IMR-90 (cell line): ENCODE measurements around the gene MYT1. TPM values are rescaled to one million over a fixed set of nuclear protein-coding genes. Genes with fewer than 3 reads are reported as not detected.

ENCODE experiments used
- ATAC-seq: fragments of 200-7000 bp; cut with Tn5 transposase; 2 replicates; pipeline ENCODE4 v1.9.1; 2020; ENCODE audit warnings: low read depth, mild to moderate bottlenecking, moderate library complexity
- BruUV-seq: library from RNA; stranded (reverse); fragments of 400-500 nt; replicated peaks from 2 replicates; lab custom pipeline; 2021; lab: Mats Ljungman, UMichigan
- CTCF ChIA-PET: fragments of 300-600 bp; formaldehyde crosslinking; extraction: SDS; loops from one replicate; lab custom pipeline; 2021; ENCODE audit warnings: antibody characterized with exemption; lab: Yijun Ruan, JAX
- POLR2A ChIA-PET: fragments of 300-600 bp; sonication (Branson Sonifier 250); formaldehyde crosslinking; loops from one replicate; lab custom pipeline; 2022; ENCODE audit warnings: antibody characterized with exemption; ENCODE audit not compliant: unreplicated experiment; lab: Charles Lee
- DNase-seq: peaks from one replicate; pipeline ENCODE4 v3.0.0; 2013
- H2AFZ ChIP-seq: replicated peaks from 2 replicates; pipeline ENCODE3; 2013; ENCODE audit warnings: low read length, mild to moderate bottlenecking; ENCODE audit not compliant: poor library complexity
- H2AK5ac ChIP-seq: 2 replicates; pipeline ENCODE4 v1.6.1; 2013; ENCODE audit warnings: low read depth, low read length, inconsistent platforms
- H2AK9ac ChIP-seq: replicated peaks from 2 replicates; pipeline ENCODE3; 2013; ENCODE audit warnings: mild to moderate bottlenecking, low read depth, low read length, moderate library complexity; ENCODE audit not compliant: poor library complexity
- H2BK120ac ChIP-seq: 2 replicates; pipeline ENCODE4 v1.6.1; 2013; ENCODE audit warnings: low read depth, low read length, inconsistent platforms
- H2BK15ac ChIP-seq: 3 replicates; pipeline ENCODE4 v1.6.1; 2013; ENCODE audit warnings: low read depth, low read length, inconsistent platforms
- H2BK20ac ChIP-seq: 2 replicates; pipeline ENCODE4 v1.6.1; 2013; ENCODE audit warnings: low read depth, mild to moderate bottlenecking, inconsistent platforms, low read length, moderate library complexity
- H2BK5ac ChIP-seq: 2 replicates; pipeline ENCODE4 v1.6.1; 2013; ENCODE audit warnings: mild to moderate bottlenecking, low read depth, low read length, inconsistent platforms; ENCODE audit not compliant: poor library complexity, severe bottlenecking
- H3K14ac ChIP-seq: replicated peaks from 2 replicates; pipeline ENCODE4 v1.6.1; 2013; ENCODE audit warnings: low read depth, low read length, inconsistent platforms
- H3K18ac ChIP-seq: 2 replicates; pipeline ENCODE4 v1.6.1; 2013; ENCODE audit warnings: low read depth, low read length, control low read depth
- H3K23ac ChIP-seq: 2 replicates; pipeline ENCODE4 v1.6.1; 2013; ENCODE audit warnings: low read depth, low read length, inconsistent platforms
- H3K27ac ChIP-seq: 2 replicates; pipeline ENCODE4 v1.5.1; 2013; ENCODE audit warnings: mild to moderate bottlenecking, control low read depth, low read length; ENCODE audit not compliant: insufficient read depth
- H3K27me3 ChIP-seq: 2 replicates; pipeline ENCODE4 v1.6.1; 2013; ENCODE audit warnings: low read length; ENCODE audit not compliant: control insufficient read depth, insufficient read depth
- H3K36me3 ChIP-seq: 2 replicates; pipeline ENCODE4 v1.6.1; 2013; ENCODE audit warnings: low read length, mixed read lengths; ENCODE audit not compliant: control insufficient read depth, insufficient read depth
- H3K4ac ChIP-seq: 2 replicates; pipeline ENCODE4 v1.6.1; 2013; ENCODE audit warnings: low read depth, low read length, inconsistent platforms
- H3K4me1 ChIP-seq: 2 replicates; pipeline ENCODE4 v1.6.1; 2013; ENCODE audit warnings: low read length, mixed read lengths; ENCODE audit not compliant: control insufficient read depth, insufficient read depth
- H3K4me2 ChIP-seq: 2 replicates; pipeline ENCODE4 v1.6.1; 2013; ENCODE audit warnings: low read depth, mild to moderate bottlenecking, control low read depth, low read length, moderate library complexity
- H3K4me3 ChIP-seq: 2 replicates; pipeline ENCODE4 v1.5.1; 2013; ENCODE audit warnings: low read depth, mild to moderate bottlenecking, control low read depth, low read length, moderate library complexity; ENCODE audit not compliant: insufficient read depth
- H3K56ac ChIP-seq: 2 replicates; pipeline ENCODE4 v1.6.1; 2013; ENCODE audit warnings: low read length, inconsistent platforms; ENCODE audit not compliant: insufficient read depth; ENCODE audit errors: extremely low read depth
- H3K79me1 ChIP-seq, 2 experiments: 2 replicates each; pipeline ENCODE4 v1.6.1; 2013; ENCODE audit warnings: low read length in 2 of 2, inconsistent platforms in 1 of 2, low read depth in 1 of 2
- H3K9ac ChIP-seq: 2 replicates; pipeline ENCODE4 v1.6.1; 2013; ENCODE audit warnings: low read depth, low read length, control low read depth
- H3K9me1 ChIP-seq: 2 replicates; pipeline ENCODE4 v1.6.1; 2013; ENCODE audit warnings: low read length, inconsistent platforms; ENCODE audit not compliant: insufficient read depth
- H3K9me3 ChIP-seq: 2 replicates; pipeline ENCODE4 v1.6.1; 2013; ENCODE audit warnings: low read length; ENCODE audit not compliant: control insufficient read depth, insufficient read depth
- H4K20me1 ChIP-seq: 2 replicates; pipeline ENCODE4 v1.6.1; 2013; ENCODE audit warnings: low read length, inconsistent platforms; ENCODE audit not compliant: insufficient read depth
- H4K5ac ChIP-seq: 2 replicates; pipeline ENCODE4 v1.6.1; 2013; ENCODE audit warnings: mild to moderate bottlenecking, low read depth, low read length, control low read depth
- H4K8ac ChIP-seq, 2 experiments: 2 replicates each; pipeline ENCODE4 v1.6.1; 2013; ENCODE audit warnings: low read depth in 2 of 2, low read length in 2 of 2, control low read depth in 1 of 2, inconsistent platforms in 1 of 2
- H4K91ac ChIP-seq: 2 replicates; pipeline ENCODE4 v1.6.1; 2013; ENCODE audit warnings: low read depth, low read length, inconsistent platforms; ENCODE audit not compliant: insufficient read depth
- BHLHE40 ChIP-seq: fragments of 150-350 bp; IDR thresholded peaks from 2 replicates; pipeline ENCODE4 v1.6.1; 2016; ENCODE audit warnings: mild to moderate bottlenecking, low read depth, low read length
- FOS ChIP-seq: fragments of 150-350 bp; IDR thresholded peaks from 2 replicates; pipeline ENCODE4 v1.6.1; 2016; ENCODE audit warnings: low read depth, low read length
- NFE2L2 ChIP-seq: fragments of 150-350 bp; IDR thresholded peaks from 2 replicates; pipeline ENCODE4 v1.6.1; 2016; ENCODE audit warnings: low read depth, mild to moderate bottlenecking, low read length
- POLR2A ChIP-seq: IDR thresholded peaks from 2 replicates; pipeline ENCODE4 v1.6.1; 2012; ENCODE audit warnings: mild to moderate bottlenecking, low read depth, low read length
- RAD21 ChIP-seq: IDR thresholded peaks from 2 replicates; pipeline ENCODE4 v1.6.1; 2012; ENCODE audit warnings: low read length, improper control_type of control experiment
- RCOR1 ChIP-seq: IDR thresholded peaks from 2 replicates; pipeline ENCODE4 v1.6.1; 2012; ENCODE audit warnings: mild to moderate bottlenecking, low read length, improper control_type of control experiment; ENCODE audit not compliant: insufficient replicate concordance
- WGBS, 2 experiments: methylation state at CpG; one replicate each; pipeline versions ENCODE4 v1.1.5 to v1.1.7; 2013; ENCODE audit warnings: missing lambda C conversion rate in 2 of 2; ENCODE audit not compliant: insufficient read length in 1 of 2; ENCODE audit errors: extremely low coverage in 2 of 2; 5-methylcytosine and 5-hydroxymethylcytosine counted together
- dilution Hi-C: fragments of 300-500 bp; cut with HindIII; formaldehyde crosslinking; loops from one replicate; pipeline ENCODE4 v1.14.3; 2018; ENCODE audit warnings: low sequenced_read_pairs; ENCODE audit not compliant: unreplicated experiment
- in situ Hi-C: fragments of 300-500 bp; cut with MboI; formaldehyde crosslinking; loops from 3 replicates; pipeline ENCODE4 v1.14.3; 2019; ENCODE audit warnings: low sequenced_read_pairs, inconsistent platforms, mixed read lengths
- intact Hi-C: fragments of 100-400 bp; cut with micrococcal nuclease; formaldehyde crosslinking; loops from 2 replicates; pipeline ENCODE4 v1.10.0; 2022
- polyA plus RNA-seq, 3 experiments: library from polyadenylated mRNA; depleted of rRNA; stranded (reverse); fragments of >200 nt; gene quantifications; 2 replicates each; pipeline ENCODE4 v1.2.3, GENCODE V29; 2012; ENCODE audit warnings: low replicate concordance in 1 of 3
- total RNA-seq: library from RNA; depleted of rRNA; stranded (reverse); fragments of >200 nt; gene quantifications from 2 replicates; pipeline ENCODE4 v1.2.3, GENCODE V29; 2012

MYT1 gene
- total and polyA plus RNA-seq, 2 of the 4 experiments (the other 2 are of a cell fraction) = not detected

GRCh38 chr20:64256282-64256935 lies 92.2 kb downstream of the MYT1 start (continued):
- no peak for TF ChIP-seq FOS
- no peak for TF ChIP-seq POLR2A

DNA sequence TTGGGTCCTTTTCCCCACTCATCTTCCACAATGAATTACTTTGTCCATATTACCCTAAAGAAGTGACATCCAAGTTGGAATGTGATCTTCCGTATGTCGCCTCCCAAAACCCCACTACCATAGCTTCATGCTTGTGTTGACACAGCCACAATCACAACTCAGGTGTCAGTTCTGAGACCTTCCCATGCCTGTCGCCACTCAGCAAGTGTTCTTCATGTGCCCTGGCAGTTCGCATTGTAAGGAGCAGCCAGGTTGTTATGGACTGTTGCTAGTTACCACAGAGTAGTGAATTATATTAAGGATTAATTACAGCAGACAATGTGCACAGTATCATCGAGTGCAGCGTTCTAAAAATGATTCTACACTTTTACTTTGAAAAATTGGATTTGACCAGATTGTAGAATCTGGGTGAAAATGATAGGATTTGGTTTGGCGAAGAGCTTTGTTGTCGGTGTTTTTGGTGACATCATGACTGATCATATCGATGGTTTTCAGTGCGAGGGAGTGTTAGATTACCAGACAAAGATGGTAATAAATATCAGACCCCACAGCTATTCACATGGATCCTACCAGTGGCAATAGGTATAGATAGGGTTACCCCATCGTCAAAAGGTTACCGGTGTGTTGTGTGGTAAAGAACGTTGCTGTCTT lies 93.0 kb downstream of the MYT1 start:
- H2AFZ ChIP-seq = no peak overlapping the region
- no peak overlapping the region for H2AK9ac ChIP-seq
- H2BK20ac ChIP-seq = no peak overlapping the region
- H2BK15ac ChIP-seq = no peak overlapping the region
- H3K56ac ChIP-seq = no peak overlapping the region
- peak overlapping the region; percentile 66; the same call in 1 of the 2 replicates for H3K23ac ChIP-seq
- H3K4me3 ChIP-seq = no peak overlapping the region
- peaks cover 17% of the 10 kb centered on the region for H3K4me1 ChIP-seq
- H3K9ac ChIP-seq = no peak overlapping the region
- BruUV-seq = no TSS peak
- no peak for TF ChIP-seq BHLHE40
- TF ChIP-seq NFE2L2 = no peak
- no peak for TF ChIP-seq RCOR1
- TF ChIP-seq RAD21 = no peak
- TF ChIP-seq FOS = no peak
- peaks cover 32 to 41% of the 10 kb centered on the region in 2 experiments for H3K79me1 ChIP-seq
- no peak overlapping the region for H2BK5ac ChIP-seq
- DNase-seq (no peak), ATAC-seq (no peak)
- no peak overlapping the region for H2BK120ac ChIP-seq
- H3K18ac ChIP-seq = no peak overlapping the region
- H4K5ac ChIP-seq = no peak overlapping the region
- H3K27ac ChIP-seq = no peak overlapping the region
- CTCF ChIA-PET = interaction anchor here (1.2 kb wide), 1 partner anchor 34 kb away, joined by 3 read pairs; no protein-coding TSS in a partner anchor
- H3K9me3 ChIP-seq = no peaks in the 10 kb centered on the region
- H2AK5ac ChIP-seq = peak overlapping the region; percentile 66; the same call in 1 of the 2 replicates
- no peaks in the 10 kb centered on the region; the same call in 1 of the 2 replicates for H3K27me3 ChIP-seq
- H3K4ac ChIP-seq = no peak overlapping the region
- in situ Hi-C loops (no loop called here), dilution Hi-C loops (no loop called here), intact Hi-C loops (no loop called here)
- no peak overlapping the region for H4K8ac ChIP-seq
- POLR2A ChIA-PET = no interaction called here
- no peak overlapping the region for H3K14ac ChIP-seq
- H3K4me2 ChIP-seq = peak overlapping the region; percentile 24; the same call in 1 of the 2 replicates
- peaks cover 3% of the 10 kb centered on the region; the same call in 1 of the 2 replicates for H3K36me3 ChIP-seq
- WGBS, 2 experiments = no CpG with 5 or more reads among the region's 13 CpGs
- no peak overlapping the region for H4K91ac ChIP-seq
- peaks cover 3% of the 10 kb centered on the region; the same call in 1 of the 2 replicates for H3K9me1 ChIP-seq
- H4K20me1 ChIP-seq = no peaks in the 10 kb centered on the region
